ENCODE results near the gene PCDH18.

GRCh38 chr4:137510557-137511265, 21.6 kb downstream of the PCDH18 start:
- TF ChIP-seq CTCF (IDR thresholded peaks at IDR 0.05): no peak
- no peak for TF ChIP-seq POLR2A (IDR thresholded peaks at IDR 0.05)
